Measurements from ENCODE around the gene BCAS3.

BCAS3 gene

GRCh38 chr17:61073799-61074513, 396.3 kb downstream of the BCAS3 start:
- TF ChIP-seq TAF1 (IDR thresholded peaks at IDR 0.05; ENCODE audit: low read depth) = no peak
- TF ChIP-seq EGR1 (IDR thresholded peaks at IDR 0.05) = no peak
- no peak for TF ChIP-seq REST (IDR thresholded peaks at IDR 0.05; ENCODE audit: low read depth)
- no peak for TF ChIP-seq CREB1 (IDR thresholded peaks at IDR 0.05; ENCODE audit: low read depth)
- no peak for TF ChIP-seq TCF12 (IDR thresholded peaks at IDR 0.05; ENCODE audit: low read depth)
- no peak for TF ChIP-seq RAD21 (IDR thresholded peaks at IDR 0.05; ENCODE audit: low read depth)
- TF ChIP-seq NFIC (IDR thresholded peaks at IDR 0.05) = no peak
- no peak for TF ChIP-seq TEAD4 (IDR thresholded peaks at IDR 0.05)
- TF ChIP-seq YY1 (IDR thresholded peaks at IDR 0.05; ENCODE audit: low read depth) = no peak
- TF ChIP-seq ZBTB7A (IDR thresholded peaks at IDR 0.05; ENCODE audit: low read depth) = no peak
- TF ChIP-seq MAX (IDR thresholded peaks at IDR 0.05) = no peak
- no peak for TF ChIP-seq USF1 (IDR thresholded peaks at IDR 0.05)
- no peak for TF ChIP-seq FOXM1 (IDR thresholded peaks at IDR 0.05; ENCODE audit: borderline replicate concordance, low read depth)
- no peak for TF ChIP-seq EP300 (IDR thresholded peaks at IDR 0.05; ENCODE audit: borderline replicate concordance)
- TF ChIP-seq CEBPB (IDR thresholded peaks at IDR 0.05) = no peak

GRCh38 chr17:61075988-61076387, 398.3 kb downstream of the BCAS3 start:
- TF ChIP-seq TAF1 (IDR thresholded peaks at IDR 0.05; ENCODE audit: low read depth) (no peak), NFIC (IDR thresholded peaks at IDR 0.05) (no peak), YY1 (IDR thresholded peaks at IDR 0.05; ENCODE audit: low read depth) (no peak), TCF12 (IDR thresholded peaks at IDR 0.05; ENCODE audit: low read depth) (no peak), ZBTB7A (IDR thresholded peaks at IDR 0.05; ENCODE audit: low read depth) (no peak), EGR1 (IDR thresholded peaks at IDR 0.05) (no peak), MAX (IDR thresholded peaks at IDR 0.05) (no peak), REST (IDR thresholded peaks at IDR 0.05; ENCODE audit: low read depth) (no peak)

- no peak for TF ChIP-seq ZBTB7A (IDR thresholded peaks at IDR 0.05; ENCODE audit: low read depth)
- no peak for TF ChIP-seq NFIC (IDR thresholded peaks at IDR 0.05)
- TF ChIP-seq TAF1 (IDR thresholded peaks at IDR 0.05; ENCODE audit: low read depth) = no peak
- TF ChIP-seq REST (IDR thresholded peaks at IDR 0.05; ENCODE audit: low read depth) = no peak
- TF ChIP-seq FOXM1 (IDR thresholded peaks at IDR 0.05; ENCODE audit: borderline replicate concordance, low read depth) = no peak
- no peak for TF ChIP-seq TCF12 (IDR thresholded peaks at IDR 0.05; ENCODE audit: low read depth)
- no peak for TF ChIP-seq MAX (IDR thresholded peaks at IDR 0.05)
These were observed 399.0 kb downstream of the BCAS3 start for GRCh38 chr17:61076621-61077031.

- no peak for TF ChIP-seq CEBPB (IDR thresholded peaks at IDR 0.05)
- no peak for TF ChIP-seq CREB1 (IDR thresholded peaks at IDR 0.05; ENCODE audit: low read depth)
- no peak for TF ChIP-seq EGR1 (IDR thresholded peaks at IDR 0.05)
- TF ChIP-seq USF1 (IDR thresholded peaks at IDR 0.05) = no peak
- no peak for TF ChIP-seq TCF12 (IDR thresholded peaks at IDR 0.05; ENCODE audit: low read depth)
- no peak for TF ChIP-seq ZBTB7A (IDR thresholded peaks at IDR 0.05; ENCODE audit: low read depth)
- TF ChIP-seq RAD21 (IDR thresholded peaks at IDR 0.05; ENCODE audit: low read depth) = no peak
- no peak for TF ChIP-seq NFIC (IDR thresholded peaks at IDR 0.05)
- TF ChIP-seq MAX (IDR thresholded peaks at IDR 0.05) = no peak
- TF ChIP-seq TEAD4 (IDR thresholded peaks at IDR 0.05) = no peak
- no peak for TF ChIP-seq YY1 (IDR thresholded peaks at IDR 0.05; ENCODE audit: low read depth)
- no peak for TF ChIP-seq REST (IDR thresholded peaks at IDR 0.05; ENCODE audit: low read depth)
- no peak for TF ChIP-seq EP300 (IDR thresholded peaks at IDR 0.05; ENCODE audit: borderline replicate concordance)
- no peak for TF ChIP-seq TAF1 (IDR thresholded peaks at IDR 0.05; ENCODE audit: low read depth)
- TF ChIP-seq FOXM1 (IDR thresholded peaks at IDR 0.05; ENCODE audit: borderline replicate concordance, low read depth) = no peak
These were observed 404.3 kb downstream of the BCAS3 start for GRCh38 chr17:61081959-61082358.

Data from Ishikawa (cell line).